ENCODE results near the gene PCDHA1. TPM values are rescaled to one million over a fixed set of nuclear protein-coding genes. Genes with fewer than 3 reads are reported as not detected.

PCDHA1 gene
- total and polyA plus RNA-seq, 8 donors, result 0.37 TPM; not detected in 7

DNA sequence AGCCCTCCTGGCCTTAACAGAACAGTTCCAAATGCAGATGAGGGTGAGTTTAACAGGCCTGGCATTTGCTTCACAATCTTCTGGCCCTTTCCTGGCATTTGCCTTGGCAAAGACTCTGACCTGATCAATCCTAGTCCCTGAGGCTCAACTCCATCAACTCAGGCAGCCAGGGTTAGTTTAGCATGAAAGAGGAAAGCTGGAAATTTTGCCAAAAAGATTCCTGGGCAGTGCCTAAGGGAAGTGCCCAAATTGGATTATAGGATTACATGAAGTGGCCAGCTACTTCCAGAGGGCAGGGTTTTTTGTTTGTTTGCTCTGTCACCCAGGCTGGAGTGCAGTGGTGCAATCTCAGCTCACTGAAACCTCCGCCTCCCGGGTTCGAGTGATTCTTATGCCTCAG lies 217.1 kb downstream of the PCDHA1 start:
- TF ChIP-seq POLR2AphosphoS5 (IDR thresholded peaks at IDR 0.05) (no peak), EP300 (IDR thresholded peaks at IDR 0.05) (no peak), CTCF (IDR thresholded peaks at IDR 0.05) (no peak)
- WGBS, 5 donors, result 78 to 96% (median 90%) methylated on average over 3 of the region's 3 CpGs
- Histone ChIP-seq H3K27me3 (peaks cover 0 to 6% (median 0%) of the 10 kb centered on the region in 3 donors), H3K4me3 (no peak overlapping the region), H3K36me3 (no peaks in the 10 kb centered on the region), H3K9me3 (no peaks in the 10 kb centered on the region), H3K27ac (no peak overlapping the region), H3K4me1 (peaks cover 0 to 15% (median 12%) of the 10 kb centered on the region in 4 donors)
- no peak for DNase-seq
- intact Hi-C loops (cut with DNase I; ENCODE audit: low total_unique reads), result no loop called here

GRCh38 chr5:141003791-141004611 lies 218.1 kb downstream of the PCDHA1 start:
- no peaks in the 10 kb centered on the region for H3K36me3 ChIP-seq
- peak; percentile 17 to 42 for DNase-seq

DNA sequence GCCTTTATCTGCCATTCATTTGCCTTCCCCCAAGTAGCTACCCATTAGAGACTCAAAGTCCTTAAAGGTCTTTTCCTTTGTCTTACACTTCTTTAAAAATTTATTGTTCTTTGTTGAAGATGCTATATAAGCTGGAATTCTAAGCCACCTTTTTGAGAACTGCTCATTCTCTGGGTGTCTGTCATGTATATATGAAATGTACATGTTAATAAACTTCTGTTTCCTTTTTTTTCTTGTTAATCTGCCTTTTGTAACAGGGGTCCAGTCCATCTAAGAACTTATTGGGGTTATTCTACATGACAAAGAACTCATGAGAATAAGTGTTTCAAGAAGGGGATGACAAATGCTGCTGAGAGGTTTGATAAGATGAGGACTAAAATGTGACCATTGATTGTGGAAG lies 221.9 kb downstream of the PCDHA1 start:
- no peak overlapping the region for H3K4me3 ChIP-seq
- no peaks in the 10 kb centered on the region for H3K27me3 ChIP-seq
- intact Hi-C loops (cut with DNase I; ENCODE audit: low total_unique reads), result no loop called here
- DNase-seq, result no peak
- peaks cover 0 to 10% (median 2%) of the 10 kb centered on the region in 4 donors for H3K4me1 ChIP-seq
- peaks cover 0 to 14% (median 0%) of the 10 kb centered on the region in 4 donors for H3K36me3 ChIP-seq
- no peak for TF ChIP-seq CTCF (IDR thresholded peaks at IDR 0.05)
- TF ChIP-seq POLR2AphosphoS5 (IDR thresholded peaks at IDR 0.05), result no peak
- TF ChIP-seq POLR2A (IDR thresholded peaks at IDR 0.05), result no peak
- no peak for TF ChIP-seq EP300 (IDR thresholded peaks at IDR 0.05)
- H3K27ac ChIP-seq, result no peak overlapping the region
- H3K9me3 ChIP-seq, result no peaks in the 10 kb centered on the region

More at GRCh38 chr5:141003791-141004611, 218.1 kb downstream of the PCDHA1 start:
- intact Hi-C loops (cut with DNase I; ENCODE audit: low total_unique reads), result no loop called here
- no peaks in the 10 kb centered on the region for H3K9me3 ChIP-seq
- peaks cover 0 to 15% (median 12%) of the 10 kb centered on the region in 4 donors for H3K4me1 ChIP-seq
- TF ChIP-seq POLR2AphosphoS5 (IDR thresholded peaks at IDR 0.05) (peak in 2 of 3 donors; percentile 45 to 75), EP300 (IDR thresholded peaks at IDR 0.05) (no peak), CTCF (IDR thresholded peaks at IDR 0.05) (no peak), POLR2A (IDR thresholded peaks at IDR 0.05) (no peak)
- peaks cover 0 to 6% (median 0%) of the 10 kb centered on the region in 3 donors for H3K27me3 ChIP-seq
- peak overlapping the region in 3 of 5 donors; percentile 41 to 63 (median 63) for H3K27ac ChIP-seq
- H3K4me3 ChIP-seq, result no peak overlapping the region
- WGBS, 5 donors, result 27 to 45% (median 28%) methylated on average over 4 of the region's 4 CpGs

GRCh38 chr5:141010047-141010793 lies 224.3 kb downstream of the PCDHA1 start:
- Histone ChIP-seq H3K27ac (no peak overlapping the region), H3K4me3 (no peak overlapping the region), H3K4me1 (no peaks in the 10 kb centered on the region), H3K9me3 (no peaks in the 10 kb centered on the region), H3K36me3 (peaks cover 0 to 14% (median 0%) of the 10 kb centered on the region in 4 donors), H3K27me3 (no peaks in the 10 kb centered on the region)
- intact Hi-C loops (cut with DNase I; ENCODE audit: low total_unique reads), result no loop called here
- TF ChIP-seq CTCF (IDR thresholded peaks at IDR 0.05), result no peak
- TF ChIP-seq EP300 (IDR thresholded peaks at IDR 0.05), result no peak
- no peak for TF ChIP-seq POLR2AphosphoS5 (IDR thresholded peaks at IDR 0.05)
- no peak for DNase-seq
- WGBS, 5 donors, result 47 to 64% (median 51%) methylated on average over 12 of the region's 12 CpGs
